Stimulated activated CD4-positive, alpha-beta T cell treated with anti-CD3 and anti-CD28 coated beads, Interleukin-4, amount 100 ng/mL, for 48 hours (primary cell): Measurements from ENCODE around the gene PRLR.
"Not testable (repeated sequence)": the region's sequence is repeated elsewhere in the genome, so short reads cannot be mapped to it uniquely, and the experiment has no call there.

Source experiments
- DNase-seq, 2 donors: peaks; one replicate each; pipeline ENCODE4 v3.0.0-alpha.2; 2020; ENCODE audit warnings: low read depth in 2 of 2

PRLR gene

GRCh38 chr5:35195472-35195852 lies 34.8 kb downstream of the PRLR start:
- no peak for DNase-seq

GRCh38 chr5:35194635-35195471 lies 35.4 kb downstream of the PRLR start:
- DNase-seq: no peak

GRCh38 chr5:35192506-35192905 lies 37.8 kb downstream of the PRLR start:
- no peak for DNase-seq

DNA sequence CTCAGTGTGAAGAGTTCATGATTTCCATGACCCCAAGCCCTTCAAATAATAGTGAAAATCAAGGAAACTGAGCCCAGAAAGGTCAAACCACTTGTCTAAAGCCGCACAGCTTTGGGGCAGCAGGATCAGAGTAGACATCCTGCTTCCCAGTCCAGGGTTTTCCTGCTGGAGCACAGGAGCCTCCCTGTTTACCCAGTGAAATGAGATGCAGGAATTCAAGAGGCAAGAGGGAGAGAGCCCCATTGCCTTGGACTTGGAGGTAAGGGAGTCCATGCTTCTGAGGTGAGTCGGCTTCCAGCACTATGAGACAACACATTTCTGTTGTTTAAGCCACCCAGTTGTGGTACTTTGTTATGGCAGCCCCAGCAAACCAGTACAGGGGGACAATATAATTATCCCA lies 40.5 kb downstream of the PRLR start:
- not testable (repeated sequence) for DNase-seq

DNA sequence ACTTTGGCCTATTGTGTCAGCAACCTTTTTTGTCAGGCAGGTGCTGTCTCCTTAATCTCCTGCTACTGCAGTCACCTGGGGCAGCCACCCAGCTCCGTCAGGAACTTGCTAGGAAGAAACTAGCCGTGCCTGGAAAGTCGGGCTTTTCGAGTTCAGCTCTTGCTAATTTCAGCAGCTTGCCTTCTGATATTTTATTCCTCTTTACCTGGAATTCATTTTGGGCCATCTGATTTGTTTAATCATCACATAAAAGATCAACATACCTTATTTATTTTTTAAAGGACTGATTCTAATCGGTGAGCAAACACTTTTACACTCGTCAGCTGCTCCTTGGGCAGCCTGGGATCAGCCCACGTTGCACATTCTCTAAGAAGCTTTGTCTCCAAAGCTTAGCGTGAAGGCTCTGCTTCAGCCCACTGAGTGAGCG lies 42.2 kb downstream of the PRLR start:
- DNase-seq: no peak

DNA sequence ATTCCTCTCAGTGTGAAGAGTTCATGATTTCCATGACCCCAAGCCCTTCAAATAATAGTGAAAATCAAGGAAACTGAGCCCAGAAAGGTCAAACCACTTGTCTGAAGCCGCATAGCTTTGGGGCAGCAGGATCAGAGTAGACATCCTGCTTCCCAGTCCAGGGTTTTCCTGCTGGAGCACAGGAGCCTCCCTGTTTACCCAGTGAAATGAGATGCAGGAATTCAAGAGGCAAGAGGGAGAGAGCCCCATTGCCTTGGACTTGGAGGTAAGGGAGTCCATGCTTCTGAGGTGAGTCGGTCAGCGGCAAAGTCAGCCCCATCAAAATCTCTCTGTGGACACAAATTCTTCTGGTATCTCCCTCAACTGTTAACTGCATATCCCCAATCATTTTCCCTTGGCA lies 42.7 kb downstream of the PRLR start:
- not testable (repeated sequence) for DNase-seq

GRCh38 chr5:35186749-35187148 lies 43.5 kb downstream of the PRLR start:
- no peak for DNase-seq

GRCh38 chr5:35185518-35185917 lies 44.8 kb downstream of the PRLR start:
- no peak for DNase-seq

DNA sequence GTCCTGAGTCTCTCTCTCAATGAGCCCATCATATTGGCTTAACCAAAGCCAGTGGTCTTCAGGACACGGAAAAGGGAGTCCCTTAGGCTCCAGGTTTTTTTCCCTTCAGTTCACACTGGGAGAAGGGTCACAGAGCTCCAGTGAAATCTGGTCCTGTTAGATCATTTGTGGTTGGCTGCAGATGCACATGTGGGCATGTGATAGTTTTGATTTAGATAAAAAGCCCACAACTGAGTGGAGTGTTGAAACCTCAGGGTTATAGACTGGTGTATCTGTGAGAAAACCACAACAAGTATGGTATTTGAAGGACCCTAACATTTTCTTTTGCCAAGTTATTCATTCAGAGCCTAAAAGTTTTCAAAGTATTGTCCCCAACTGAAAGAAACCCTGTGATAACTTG lies 46.7 kb downstream of the PRLR start:
- no peak for DNase-seq

DNA sequence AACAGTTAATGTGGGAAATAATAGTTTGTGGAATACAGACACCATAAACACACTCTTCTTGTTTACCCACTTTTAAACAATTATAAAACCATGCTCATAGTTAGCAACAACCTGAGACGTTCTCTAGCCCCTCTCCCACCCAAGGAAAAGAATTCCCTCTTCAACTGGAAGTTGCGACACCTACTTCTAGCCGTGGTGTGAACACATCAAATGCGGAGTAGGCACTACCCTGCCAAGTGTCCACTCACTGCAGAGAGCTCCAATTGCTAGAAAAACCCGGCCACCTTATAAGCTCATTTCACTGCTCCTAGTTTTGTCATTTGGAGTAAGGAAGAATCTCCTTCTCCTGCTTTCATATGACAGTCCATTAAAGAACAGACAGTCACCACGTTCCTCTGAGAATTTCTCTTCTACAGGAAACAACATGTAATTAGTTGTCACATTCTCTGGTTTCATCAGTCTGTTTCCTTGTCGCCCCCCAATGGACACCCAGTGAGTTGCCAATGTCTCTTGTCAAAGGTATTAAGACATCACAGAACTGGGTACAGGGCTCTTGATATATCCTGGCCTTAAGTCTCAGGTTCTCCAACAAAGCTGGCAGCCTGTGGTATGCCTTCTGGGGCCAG lies 47.3 kb downstream of the PRLR start:
- DNase-seq: peak; percentile 6 to 24

DNA sequence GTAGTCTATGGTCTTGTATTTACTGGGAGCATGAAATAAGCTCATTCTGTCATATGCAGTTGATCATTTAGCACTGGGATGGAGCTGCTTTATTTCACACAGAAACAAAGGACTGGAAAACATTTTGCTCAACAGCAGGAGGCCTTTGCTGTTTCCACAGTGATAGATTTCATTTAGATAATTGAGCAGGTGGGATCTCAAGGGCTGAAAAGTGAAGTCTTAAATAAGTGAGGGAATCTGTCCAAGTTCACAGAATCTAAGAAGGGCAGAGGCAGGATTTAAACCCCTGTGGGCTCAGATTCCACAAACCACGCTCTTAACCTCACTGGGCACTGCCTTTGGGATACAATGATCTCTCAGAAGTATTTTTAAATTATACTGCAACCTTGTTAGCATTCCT lies 47.8 kb downstream of the PRLR start:
- no peak for DNase-seq

DNA sequence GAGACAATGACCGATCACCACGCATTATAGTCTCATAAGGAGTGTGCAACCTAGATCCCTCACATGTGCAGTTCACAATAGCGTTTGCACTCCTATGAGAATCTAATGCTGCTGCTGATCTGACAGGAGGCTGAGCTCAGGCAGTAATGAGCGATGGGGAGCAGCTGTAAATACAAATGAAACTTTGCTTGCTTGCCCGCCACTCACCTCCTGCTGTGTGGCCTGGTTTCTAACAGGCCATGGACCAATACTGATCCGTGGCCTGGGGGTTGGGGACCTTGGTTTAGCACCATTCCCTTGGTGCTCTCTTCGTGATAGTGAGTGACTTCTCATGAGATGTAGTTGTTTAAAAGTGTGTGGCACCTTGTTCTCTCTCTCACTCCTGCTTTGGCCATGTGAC lies 50.2 kb downstream of the PRLR start:
- DNase-seq: no peak

DNA sequence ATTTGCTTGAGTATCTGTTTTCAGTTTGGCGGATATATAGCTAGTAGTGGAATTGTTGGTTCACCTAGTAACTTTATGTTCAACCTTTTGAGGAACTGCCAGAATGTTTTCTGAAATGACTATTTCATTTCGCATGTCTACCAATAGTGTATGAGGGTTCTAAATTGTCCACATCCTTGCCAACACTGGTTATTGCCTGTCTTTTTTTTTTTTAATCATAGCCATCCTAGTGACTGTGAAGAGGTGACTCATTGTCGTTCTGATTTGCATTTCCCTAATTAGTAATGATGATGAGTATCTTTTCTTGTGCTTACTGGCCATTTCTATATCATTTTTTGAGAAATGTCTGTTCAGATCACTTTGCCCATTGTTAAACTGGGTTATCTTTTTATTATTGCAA lies 52.5 kb downstream of the PRLR start:
- DNase-seq: no peak

DNA sequence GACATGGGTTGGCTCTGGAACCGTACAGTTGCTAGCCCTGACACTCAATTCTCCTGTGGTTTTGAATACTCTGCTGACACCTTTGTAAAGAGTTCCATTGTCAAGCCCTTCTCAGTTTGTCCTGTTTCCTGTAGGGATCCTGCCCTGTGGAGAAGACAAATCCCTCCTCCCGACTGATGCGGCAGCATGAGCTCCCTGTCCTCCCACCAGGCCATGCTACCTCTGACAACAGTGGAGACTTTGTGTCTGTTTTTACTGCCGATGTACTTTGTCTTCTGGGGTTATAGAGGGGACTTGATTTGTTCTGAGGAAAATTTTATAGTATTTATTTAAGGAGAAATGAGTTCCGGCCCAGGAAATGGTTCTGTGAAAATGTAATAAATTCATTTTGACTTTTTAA lies 57.8 kb downstream of the PRLR start:
- DNase-seq: no peak

GRCh38 chr5:35171991-35172390 lies 58.3 kb downstream of the PRLR start:
- no peak for DNase-seq

GRCh38 chr5:35171078-35171477 lies 59.2 kb downstream of the PRLR start:
- DNase-seq: no peak

- DNase-seq: no peak
These were observed 64.2 kb downstream of the PRLR start for GRCh38 chr5:35166043-35166442.

GRCh38 chr5:35164860-35165542 lies 65.3 kb downstream of the PRLR start:
- no peak for DNase-seq

DNA sequence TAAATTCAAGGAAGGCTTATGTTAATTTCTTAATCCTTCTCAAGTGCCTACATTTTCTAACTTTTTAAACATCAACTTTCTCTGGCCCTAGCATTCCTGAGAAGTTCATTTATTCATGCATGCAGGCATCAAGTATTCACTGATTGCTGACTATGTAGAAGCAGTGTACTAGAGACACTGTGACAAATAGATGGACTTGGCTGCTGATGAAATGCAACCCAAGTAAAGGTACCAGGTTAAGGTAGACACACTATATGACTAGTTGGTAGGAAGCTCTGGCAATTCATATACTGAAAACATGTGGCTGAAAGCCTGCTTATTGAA lies 66.6 kb downstream of the PRLR start:
- no peak for DNase-seq

DNA sequence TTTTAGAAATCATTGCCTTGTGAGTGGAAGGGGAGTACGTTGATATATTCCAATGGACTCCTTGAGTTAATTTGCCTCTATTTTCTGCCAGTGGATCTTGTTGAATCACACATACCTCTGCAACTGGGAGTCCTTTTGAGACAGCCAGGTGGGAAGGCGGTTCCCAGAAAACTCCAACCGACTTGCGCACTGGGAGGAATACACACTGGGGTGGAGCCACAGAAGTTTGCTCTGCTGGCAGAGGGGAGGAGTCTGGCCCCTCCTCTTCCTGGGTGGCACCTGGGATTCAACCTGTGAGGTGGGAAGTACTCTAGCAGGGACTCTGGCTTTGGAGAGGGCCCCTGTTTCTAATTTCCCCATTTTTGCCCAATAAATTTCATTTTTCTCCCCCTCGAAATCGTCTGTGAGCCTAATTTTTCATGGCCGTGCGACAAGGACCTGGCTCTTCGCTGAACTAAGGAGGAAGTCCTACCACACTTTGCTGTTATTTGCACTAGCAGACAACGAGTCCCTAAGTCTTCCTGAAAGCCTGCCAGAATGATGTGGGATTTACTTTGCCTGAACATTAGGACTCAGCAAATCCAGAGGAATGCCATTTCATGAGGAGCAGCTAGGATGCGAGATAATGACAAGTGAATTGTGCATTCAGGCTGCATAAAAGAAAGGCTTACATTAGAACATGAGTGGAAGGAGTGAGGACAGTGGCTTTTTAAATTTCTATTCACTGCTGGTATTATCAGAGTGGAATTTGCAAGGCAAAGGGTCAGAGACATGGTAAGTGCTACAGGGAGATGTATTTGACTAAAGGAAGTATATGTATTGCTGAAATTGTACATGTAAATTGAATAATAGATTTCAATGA lies 67.2 kb downstream of the PRLR start:
- DNase-seq: no peak

DNA sequence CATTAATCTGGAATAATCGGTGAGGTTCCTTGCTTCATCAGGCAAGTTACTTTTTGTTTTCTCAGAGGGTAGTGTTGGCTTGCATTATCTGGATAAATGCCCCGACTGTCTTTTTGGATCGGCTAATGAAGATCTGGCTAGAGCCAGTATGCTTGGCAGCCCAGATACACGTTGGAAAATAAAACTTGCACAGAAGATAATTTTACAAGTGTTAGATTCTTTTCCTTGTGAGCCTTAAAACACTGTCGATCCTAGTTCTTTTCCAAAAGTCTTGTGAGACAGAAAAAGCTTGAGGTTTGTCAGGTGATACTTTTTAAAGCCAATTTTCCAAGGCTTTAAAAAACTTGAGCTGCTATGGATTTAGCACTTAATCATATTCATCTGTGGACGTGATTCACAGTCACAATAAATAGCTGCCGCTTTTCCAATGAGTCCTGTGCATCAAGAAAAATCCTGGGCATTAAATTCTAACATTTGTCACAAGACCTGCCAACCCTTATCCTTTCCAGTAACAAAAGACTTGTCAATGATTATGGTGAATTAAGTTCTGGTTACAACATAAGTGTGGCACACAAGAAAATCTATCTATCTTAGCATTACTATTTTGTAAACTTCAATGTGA lies 68.5 kb downstream of the PRLR start:
- no peak for DNase-seq
